ENCODE data around the gene ABHD15. TPM values are rescaled to one million over a fixed set of nuclear protein-coding genes. Genes with fewer than 3 reads are reported as not detected.

ABHD15 gene
- total and polyA plus RNA-seq, 9 of the 15 experiments (the other 6 are each of a cell fraction or from before 2014, with no cell fraction given) = 0.85 to 4.2 (median 2.1) TPM

GRCh38 chr17:29593591-29594518, 27.0 kb upstream of the ABHD15 start (continued):
- peak; percentile 99 for TF ChIP-seq REST (IDR thresholded peaks at IDR 0.05; ENCODE audit: borderline replicate concordance)
- peak; percentile 97 for TF ChIP-seq REST (CRISPR knock-in tag; IDR thresholded peaks at IDR 0.05; ENCODE audit: low read depth)
- no peak for TF ChIP-seq TAF15 (IDR thresholded peaks at IDR 0.05; ENCODE audit: low read depth, low read length)
- TF ChIP-seq HLTF (IDR thresholded peaks at IDR 0.05) = no peak
- TF ChIP-seq ZNF12 (CRISPR knock-in tag; IDR thresholded peaks at IDR 0.05) = no peak
- TF ChIP-seq, protein P1, sequence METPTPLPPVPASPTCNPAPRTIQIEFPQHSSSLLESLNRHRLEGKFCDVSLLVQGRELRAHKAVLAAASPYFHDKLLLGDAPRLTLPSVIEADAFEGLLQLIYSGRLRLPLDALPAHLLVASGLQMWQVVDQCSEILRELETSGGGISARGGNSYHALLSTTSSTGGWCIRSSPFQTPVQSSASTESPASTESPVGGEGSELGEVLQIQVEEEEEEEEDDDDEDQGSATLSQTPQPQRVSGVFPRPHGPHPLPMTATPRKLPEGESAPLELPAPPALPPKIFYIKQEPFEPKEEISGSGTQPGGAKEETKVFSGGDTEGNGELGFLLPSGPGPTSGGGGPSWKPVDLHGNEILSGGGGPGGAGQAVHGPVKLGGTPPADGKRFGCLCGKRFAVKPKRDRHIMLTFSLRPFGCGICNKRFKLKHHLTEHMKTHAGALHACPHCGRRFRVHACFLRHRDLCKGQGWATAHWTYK (CRISPR knock-in tag; IDR thresholded peaks at IDR 0.05) = no peak
- TF ChIP-seq TEAD2 (tag; IDR thresholded peaks at IDR 0.05) = no peak
- no peak for TF ChIP-seq EP300 (IDR thresholded peaks at IDR 0.05; ENCODE audit: low read length)
- TF ChIP-seq KLF6 (CRISPR knock-in tag; IDR thresholded peaks at IDR 0.05; ENCODE audit: borderline replicate concordance) = no peak
- TF ChIP-seq, protein P2, sequence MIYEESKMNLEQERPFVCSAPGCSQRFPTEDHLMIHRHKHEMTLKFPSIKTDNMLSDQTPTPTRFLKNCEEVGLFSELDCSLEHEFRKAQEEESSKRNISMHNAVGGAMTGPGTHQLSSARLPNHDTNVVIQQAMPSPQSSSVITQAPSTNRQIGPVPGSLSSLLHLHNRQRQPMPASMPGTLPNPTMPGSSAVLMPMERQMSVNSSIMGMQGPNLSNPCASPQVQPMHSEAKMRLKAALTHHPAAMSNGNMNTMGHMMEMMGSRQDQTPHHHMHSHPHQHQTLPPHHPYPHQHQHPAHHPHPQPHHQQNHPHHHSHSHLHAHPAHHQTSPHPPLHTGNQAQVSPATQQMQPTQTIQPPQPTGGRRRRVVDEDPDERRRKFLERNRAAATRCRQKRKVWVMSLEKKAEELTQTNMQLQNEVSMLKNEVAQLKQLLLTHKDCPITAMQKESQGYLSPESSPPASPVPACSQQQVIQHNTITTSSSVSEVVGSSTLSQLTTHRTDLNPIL (CRISPR knock-in tag; IDR thresholded peaks at IDR 0.05) = no peak
- TF ChIP-seq SREBF1 (IDR thresholded peaks at IDR 0.05; ENCODE audit: borderline replicate concordance, low read depth, low read length) = no peak
- no peak for TF ChIP-seq RAD51 (IDR thresholded peaks at IDR 0.05; ENCODE audit: borderline replicate concordance, low read depth)
- peak; percentile 98 for TF ChIP-seq EHMT2 (IDR thresholded peaks at IDR 0.05)
- no peak for TF ChIP-seq DPF2 (IDR thresholded peaks at IDR 0.05)
- TF ChIP-seq NFIX (CRISPR knock-in tag; IDR thresholded peaks at IDR 0.05; ENCODE audit: low read depth) = no peak
- TF ChIP-seq GATAD2A (IDR thresholded peaks at IDR 0.05) = no peak
- no peak for TF ChIP-seq ZNF408 (CRISPR knock-in tag; IDR thresholded peaks at IDR 0.05; ENCODE audit: low read depth)
- TF ChIP-seq HDAC8 (tag; IDR thresholded peaks at IDR 0.05) = no peak
- TF ChIP-seq SMC3 (conservative IDR thresholded peaks at IDR 0.05; ENCODE audit: insufficient read depth, low read depth, low read length) = 0 out of 2 replicates have a peak, but pooled peaks have one; percentile 15
